H1 (cell line): ENCODE results near the gene NAPG. TPM values are rescaled to one million over a fixed set of nuclear protein-coding genes. Genes with fewer than 3 reads are reported as not detected.

Experiments
- CTCF ChIA-PET: fragments of 300-600 bp; sonication (Branson Sonifier 250); formaldehyde crosslinking; loops from one replicate; lab custom pipeline; 2021; ENCODE audit not compliant: partially characterized antibody; lab: Charles Lee
- POLR2A ChIA-PET: fragments of 300-600 bp; sonication (Branson Sonifier 250); formaldehyde crosslinking; loops from one replicate; lab custom pipeline; 2021; ENCODE audit warnings: inconsistent platforms; ENCODE audit not compliant: partially characterized antibody; lab: Charles Lee
- DNase-seq, 2 experiments: peaks; one replicate each; pipeline versions ENCODE4 v3.0.0 to v3.0.0-alpha.2; 2010 to 2022; ENCODE audit warnings: low spot score in 2 of 2, low read depth in 1 of 2, mixed read lengths in 1 of 2
- FAIRE-seq: peaks from 2 replicates; lab custom pipeline; 2011; peaks lifted over from hg19 to GRCh38; lab: Jason Lieb, UNC
- H2AFZ ChIP-seq: 2 replicates; pipeline ENCODE4 v1.8.1; 2012; ENCODE audit warnings: low read length, inconsistent platforms
- H2AK5ac ChIP-seq: 2 replicates; pipeline ENCODE4 v1.6.1; 2013; ENCODE audit warnings: low read depth, low read length
- H2BK120ac ChIP-seq: replicated peaks from 2 replicates; pipeline ENCODE3; 2013; ENCODE audit warnings: low read depth, low read length, inconsistent platforms
- H2BK12ac ChIP-seq: 2 replicates; pipeline ENCODE4 v1.6.1; 2013; ENCODE audit warnings: low read depth, low read length
- H2BK15ac ChIP-seq: 2 replicates; pipeline ENCODE4 v1.6.1; 2013; ENCODE audit warnings: low read length
- H2BK20ac ChIP-seq: 2 replicates; pipeline ENCODE4 v1.6.1; 2013; ENCODE audit warnings: low read length
- H2BK5ac ChIP-seq: 2 replicates; pipeline ENCODE4 v1.6.1; 2013; ENCODE audit warnings: low read depth, low read length
- H3K14ac ChIP-seq: 2 replicates; pipeline ENCODE4 v1.6.1; 2013; ENCODE audit warnings: inconsistent platforms; ENCODE audit not compliant: insufficient read length
- H3K18ac ChIP-seq: 2 replicates; pipeline ENCODE4 v1.6.1; 2013; ENCODE audit warnings: low read length; ENCODE audit errors: extremely low read depth
- H3K23ac ChIP-seq: 2 replicates; pipeline ENCODE4 v1.6.1; 2013; ENCODE audit warnings: inconsistent platforms; ENCODE audit not compliant: insufficient read length
- H3K23me2 ChIP-seq: 2 replicates; pipeline ENCODE4 v1.6.1; 2013; ENCODE audit warnings: low read depth, low read length
- H3K27ac ChIP-seq: 2 replicates; pipeline ENCODE4 v1.6.1; 2011; ENCODE audit warnings: low read depth, low read length, inconsistent platforms
- H3K27me3 ChIP-seq, 4 experiments: replicated peaks in 1 of 4; 1 replicate in 1 of 4; 2 replicates in 3 of 4; pipeline versions ENCODE4 v1.6.1 to v1.8.1; 2011 to 2013; ENCODE audit warnings: low read length in 3 of 4, mild to moderate bottlenecking in 3 of 4, inconsistent platforms in 2 of 4, mixed read lengths in 2 of 4, moderate library complexity in 1 of 4; ENCODE audit not compliant: control insufficient read depth in 3 of 4, insufficient read depth in 3 of 4; ENCODE audit errors: extremely low read depth in 1 of 4
- H3K36me3 ChIP-seq, 4 experiments: 2 replicates each; pipeline versions ENCODE4 v1.6.1 to v1.8.1; 2011 to 2013; ENCODE audit warnings: mild to moderate bottlenecking in 4 of 4, low read length in 3 of 4, moderate library complexity in 2 of 4, control low read depth in 1 of 4, inconsistent platforms in 1 of 4; ENCODE audit not compliant: insufficient read depth in 4 of 4, control insufficient read depth in 2 of 4
- H3K4ac ChIP-seq: replicated peaks from 2 replicates; pipeline ENCODE3; 2013; ENCODE audit warnings: low read length, low read depth, mixed read lengths, inconsistent platforms; ENCODE audit not compliant: insufficient read length
- H3K4me1 ChIP-seq, 4 experiments: replicated peaks in 1 of 4; 1 replicate in 1 of 4; 2 replicates in 3 of 4; pipeline versions ENCODE4 v1.6.1 to v1.8.1; 2011 to 2013; ENCODE audit warnings: low read length in 3 of 4, inconsistent platforms in 2 of 4, mixed read lengths in 1 of 4; ENCODE audit not compliant: insufficient read depth in 4 of 4, control insufficient read depth in 3 of 4
- H3K4me2 ChIP-seq, 2 experiments: 2 replicates each; pipeline versions ENCODE4 v1.6.1 to v1.8.1; 2011 to 2013; ENCODE audit warnings: low read depth in 2 of 2, low read length in 2 of 2, control low read depth in 1 of 2, inconsistent platforms in 1 of 2, mild to moderate bottlenecking in 1 of 2; ENCODE audit not compliant: insufficient read depth in 1 of 2
- H3K4me3 ChIP-seq, 4 experiments: fragments of 200-600, 300-600 bp in 1 of 4; sonication (generic), shearing (Covaris generic), sonication (Bioruptor Twin) in 1 of 4; 2 replicates each; pipeline versions ENCODE4 v1.5.1 to v1.8.1; 2011 to 2016; ENCODE audit warnings: low read length in 4 of 4, low read depth in 3 of 4, control low read depth in 2 of 4, inconsistent platforms in 2 of 4, mild to moderate bottlenecking in 2 of 4, mixed read lengths in 1 of 4, moderate library complexity in 1 of 4; ENCODE audit not compliant: insufficient read depth in 2 of 4; ENCODE audit errors: extremely low read depth in 1 of 4
- H3K56ac ChIP-seq: replicated peaks from 2 replicates; pipeline ENCODE3; 2013; ENCODE audit warnings: low read depth, mild to moderate bottlenecking, mixed read lengths, low read length, inconsistent platforms; ENCODE audit not compliant: insufficient read length
- H3K79me1 ChIP-seq: 2 replicates; pipeline ENCODE4 v1.6.1; 2013; ENCODE audit warnings: low read depth, low read length, control low read depth
- H3K79me2 ChIP-seq, 2 experiments: 2 replicates each; pipeline versions ENCODE4 v1.6.1 to v1.8.1; 2012 to 2013; ENCODE audit warnings: low read length in 2 of 2, mild to moderate bottlenecking in 2 of 2, inconsistent platforms in 1 of 2; ENCODE audit not compliant: insufficient read depth in 2 of 2, control insufficient read depth in 1 of 2
- H3K9ac ChIP-seq, 4 experiments: replicated peaks in 1 of 4; 1 replicate in 1 of 4; 2 replicates in 3 of 4; pipeline versions ENCODE4 v1.6.1 to v1.8.1; 2011 to 2013; ENCODE audit warnings: low read depth in 3 of 4, low read length in 3 of 4, control low read depth in 2 of 4, mild to moderate bottlenecking in 2 of 4, moderate library complexity in 2 of 4, inconsistent platforms in 1 of 4; ENCODE audit errors: extremely low read depth in 1 of 4
- H3K9me3 ChIP-seq, 2 experiments: 2 replicates each; pipeline versions ENCODE4 v1.6.1 to v1.8.1; 2012 to 2013; ENCODE audit warnings: mild to moderate bottlenecking in 2 of 2, moderate library complexity in 2 of 2, control low read depth in 1 of 2, inconsistent platforms in 1 of 2, low read depth in 1 of 2, low read length in 1 of 2, mixed read lengths in 1 of 2; ENCODE audit not compliant: insufficient read depth in 2 of 2
- H4K20me1 ChIP-seq, 2 experiments: replicated peaks in 1 of 2; 2 replicates each; pipeline versions ENCODE3 to v1.8.1; 2011 to 2013; ENCODE audit warnings: inconsistent platforms in 2 of 2, low read length in 2 of 2, mild to moderate bottlenecking in 1 of 2; ENCODE audit not compliant: insufficient read depth in 2 of 2, control insufficient read depth in 1 of 2
- H4K5ac ChIP-seq: 2 replicates; pipeline ENCODE4 v1.6.1; 2013; ENCODE audit warnings: low read length, low read depth, mixed read lengths, inconsistent platforms; ENCODE audit not compliant: insufficient read length
- H4K8ac ChIP-seq: 2 replicates; pipeline ENCODE4 v1.8.0; 2013; ENCODE audit warnings: mild to moderate bottlenecking, moderate library complexity, low read length, inconsistent platforms; ENCODE audit not compliant: insufficient read depth; ENCODE audit errors: extremely low read depth
- H4K91ac ChIP-seq: replicated peaks from 2 replicates; pipeline ENCODE3; 2013; ENCODE audit warnings: low read length, mixed read lengths, inconsistent platforms; ENCODE audit not compliant: insufficient read length
- ASH2L ChIP-seq: fragments of 200-600, 300-600 bp; sonication (generic); IDR thresholded peaks from one replicate; pipeline ENCODE4 v1.7.1; 2017; ENCODE audit warnings: low read length
- CBX5 ChIP-seq: fragments of 300-800, 300-1000 bp; sonication (generic); IDR thresholded peaks from 2 replicates; pipeline ENCODE4 v1.7.1; 2016; ENCODE audit warnings: antibody characterized with exemption, low read length, low read depth
- CEBPB ChIP-seq: IDR thresholded peaks from 2 replicates; pipeline ENCODE4 v1.6.1; 2012; ENCODE audit warnings: low read depth, low read length
- EZH2 ChIP-seq: fragments of 200-600 bp; sonication (generic); IDR thresholded peaks from 2 replicates; pipeline ENCODE4 v1.7.1; 2012; ENCODE audit warnings: low read depth, mild to moderate bottlenecking, moderate library complexity, low read length, inconsistent platforms; ENCODE audit not compliant: severe bottlenecking
- JUND ChIP-seq: IDR thresholded peaks from 2 replicates; pipeline ENCODE4 v1.6.1; 2011; ENCODE audit warnings: mild to moderate bottlenecking, improper control_type of control experiment, low read length
- MAFK ChIP-seq: IDR thresholded peaks from 2 replicates; pipeline ENCODE4 v1.6.1; 2012; ENCODE audit warnings: low read depth, mild to moderate bottlenecking, improper control_type of control experiment, low read length
- NRF1 ChIP-seq: IDR thresholded peaks from 2 replicates; pipeline ENCODE4 v1.6.1; 2011; ENCODE audit warnings: mild to moderate bottlenecking, low read depth, low read length, improper control_type of control experiment
- POLR2A ChIP-seq, 2 experiments: IDR thresholded peaks; 1 replicate in 1 of 2; 2 replicates in 1 of 2; pipeline ENCODE4 v1.6.1; 2011; ENCODE audit warnings: low read depth in 2 of 2, low read length in 2 of 2, mild to moderate bottlenecking in 2 of 2; ENCODE audit errors: control extremely low read depth in 1 of 2
- WGBS, 2 experiments: shearing (Covaris generic) in 1 of 2; methylation state at CpG; one replicate each; pipeline versions ENCODE4 v1.1.6 to v1.1.7; 2013 to 2015; ENCODE audit warnings: low lambda C conversion rate in 2 of 2, mixed read lengths in 2 of 2, inconsistent platforms in 1 of 2, low coverage in 1 of 2, missing lambda C conversion rate in 1 of 2; ENCODE audit not compliant: insufficient replicate concordance in 2 of 2, insufficient coverage in 1 of 2, insufficient read length in 1 of 2; ENCODE audit errors: extremely low coverage in 1 of 2, missing lambda C conversion rate in 1 of 2; 5-methylcytosine and 5-hydroxymethylcytosine counted together
- polyA plus RNA-seq, 7 experiments: library from polyadenylated mRNA; depleted of rRNA in 3 of 7; stranded (reverse) in 5 of 7; unstranded in 2 of 7; fragments of >200 nt in 5 of 7; fragments of 200-250 nt in 2 of 7; gene quantifications; 1 replicate in 5 of 7; 2 replicates in 1 of 7; 4 replicates in 1 of 7; pipeline versions ENCODE4 v1.2.1 to v1.2.3, GENCODE V29; 2011 to 2013; ENCODE audit warnings: missing spikeins in 2 of 7, mixed read lengths in 2 of 7
- total RNA-seq: library from RNA; stranded (reverse); fragmentation: NEBNext Ultra II Directional; extraction: Animal tissue kit (Norgen Biotek cat#: 25700); gene quantifications from 2 replicates; pipeline ENCODE4 v1.2.1, GENCODE V29; 2021

NAPG gene
- total and polyA plus RNA-seq, 2 of the 8 experiments (the other 6 are each of a cell fraction or from before 2014, with no cell fraction given): 8.0 to 23.5 TPM

DNA sequence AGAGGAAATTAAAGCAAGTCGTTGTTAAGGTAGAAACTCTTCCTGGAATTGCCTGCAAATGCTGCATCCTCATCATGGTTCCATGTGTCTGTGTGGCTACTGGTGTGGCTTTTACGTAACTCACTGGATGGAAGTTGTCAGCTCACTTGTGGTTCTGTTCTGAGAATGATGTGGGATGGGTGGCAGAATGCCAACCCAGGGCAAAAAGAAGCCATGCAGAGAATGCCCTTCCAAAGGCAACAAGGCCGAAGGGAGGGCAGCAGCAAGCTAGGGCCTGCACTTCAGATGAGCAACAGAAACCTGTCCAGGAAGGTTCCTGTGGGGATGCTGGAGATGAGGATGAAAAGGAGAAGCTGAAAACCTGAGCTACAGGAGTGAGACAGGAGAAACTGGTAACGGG, 10.4 kb upstream of the NAPG start:
- FAIRE-seq: no peak

More for the DNA sequence above, 10.4 kb upstream of the NAPG start:
- CTCF ChIA-PET: interaction anchor here (1.0 to 1.2 kb wide), 3 partner anchors 23 to 224 kb away, joined by 3 to 4 read pairs (median 3); no protein-coding TSS in a partner anchor
- 62% methylated on average over 4 of the region's 4 CpGs; no CpG with 5 or more reads in 1 of the 2 experiments for WGBS, 2 experiments
- Histone ChIP-seq H2BK12ac (no peak overlapping the region), H2BK15ac (no peak overlapping the region), H3K56ac (no peak overlapping the region), H2AFZ (no peak overlapping the region), H2BK5ac (no peak overlapping the region), H3K4me2 (no peak overlapping the region), H3K4me1 (no peaks in the 10 kb centered on the region), H3K9ac (no peak overlapping the region), H3K79me1 (no peaks in the 10 kb centered on the region), H3K27me3 (0 out of 7 replicates have a peak, but pooled peaks cover 0 to 3% (median 0%) of the 10 kb centered on the region in 4 experiments), H2BK120ac (no peak overlapping the region), H2BK20ac (no peak overlapping the region), H3K9me3 (peaks cover 0 to 4% of the 10 kb centered on the region in 2 experiments; a peak in 1 of 4 replicates), H4K5ac (no peak overlapping the region), H3K23me2 (peaks cover 2% of the 10 kb centered on the region; the same call in 1 of the 2 replicates), H4K8ac (no peak overlapping the region), H4K20me1 (no peaks in the 10 kb centered on the region), H3K27ac (no peak overlapping the region), H3K4ac (no peak overlapping the region), H3K36me3 (no peaks in the 10 kb centered on the region), H4K91ac (no peak overlapping the region), H3K18ac (no peak overlapping the region), H3K4me3 (no peak overlapping the region), H3K79me2 (no peaks in the 10 kb centered on the region), H3K23ac (no peak overlapping the region), H3K14ac (no peak overlapping the region), H2AK5ac (no peak overlapping the region)
- POLR2A ChIA-PET: interaction anchor here (1.6 kb wide), 1 partner anchor 10 kb away, joined by 4 read pairs; the partner anchor contains the start of gene NAPG
- no peak for DNase-seq
- no peak for TF ChIP-seq CBX5
- no peak for TF ChIP-seq NRF1
- TF ChIP-seq EZH2: no peak
- no peak for TF ChIP-seq CEBPB
- TF ChIP-seq MAFK: no peak
- no peak for TF ChIP-seq POLR2A (IDR thresholded peaks at IDR 0.05; ENCODE audit: control extremely low read depth in 1 of 2, low read depth in 2 of 2, low read length in 2 of 2)
- no peak for TF ChIP-seq JUND
- no peak for TF ChIP-seq ASH2L
